GM23338 (cell line): Measurements from ENCODE around the gene ZSWIM5.

Experiments
- CREB1 ChIP-seq: fragments of 250-450 bp; sonication (Bioruptor Pico); IDR thresholded peaks from 2 replicates; pipeline ENCODE4 v1.5.0; 2020; ENCODE audit warnings: low read depth, mild to moderate bottlenecking, moderate library complexity
- EZH2 ChIP-seq: fragments of 200-600 bp; sonication (generic); IDR thresholded peaks from one replicate; pipeline ENCODE4 v1.8.0; 2017; ENCODE audit warnings: antibody characterized with exemption, mild to moderate bottlenecking, low read depth; ENCODE audit not compliant: unreplicated experiment
- EZH2phosphoT487 ChIP-seq: fragments of 200-600 bp; sonication (generic); IDR thresholded peaks from one replicate; pipeline ENCODE4 v1.8.1; 2018; ENCODE audit warnings: antibody characterized with exemption; ENCODE audit not compliant: unreplicated experiment
- JUNB ChIP-seq: IDR thresholded peaks from one replicate; pipeline ENCODE4 v1.6.1; 2016; ENCODE audit warnings: antibody characterized with exemption; ENCODE audit not compliant: unreplicated experiment
- NANOG ChIP-seq: IDR thresholded peaks from 2 replicates; pipeline ENCODE4 v1.6.1; 2016; ENCODE audit warnings: antibody characterized with exemption, borderline replicate concordance
- POLR2AphosphoS5 ChIP-seq: IDR thresholded peaks from 2 replicates; pipeline ENCODE4 v1.6.1; 2016; ENCODE audit warnings: antibody characterized with exemption, low read depth
- STAT1 ChIP-seq: IDR thresholded peaks from one replicate; pipeline ENCODE4 v1.6.1; 2016; ENCODE audit warnings: antibody characterized with exemption; ENCODE audit not compliant: unreplicated experiment
- ZNF114 ChIP-seq: fragments of 250-450 bp; sonication (Bioruptor Pico); IDR thresholded peaks from 2 replicates; pipeline ENCODE4 v1.5.0; 2020; ENCODE audit warnings: mild to moderate bottlenecking, moderate library complexity
- ZNF331 ChIP-seq: fragments of 250-450 bp; sonication (Bioruptor Pico); IDR thresholded peaks from 2 replicates; pipeline ENCODE4 v1.5.0; 2020; ENCODE audit warnings: low read depth, mild to moderate bottlenecking, moderate library complexity
- TF ChIP-seq, protein P1 (sequence below), 2 experiments: fragments of 200-600 bp in 1 of 2; sonication (generic) in 1 of 2; conservative IDR thresholded peaks; 2 replicates each; pipeline versions ENCODE4 v1.5.1 to v1.6.1; 2016 to 2017; ENCODE audit warnings: antibody characterized with exemption in 2 of 2, low read depth in 2 of 2, mild to moderate bottlenecking in 2 of 2, moderate library complexity in 1 of 2
- TF ChIP-seq, protein P2 (sequence below): IDR thresholded peaks from one replicate; pipeline ENCODE4 v1.6.1; 2018; ENCODE audit warnings: antibody characterized with exemption; ENCODE audit not compliant: unreplicated experiment
- TF ChIP-seq, protein P3 (sequence below): IDR thresholded peaks from 2 replicates; pipeline ENCODE4 v1.6.1; 2016; ENCODE audit warnings: antibody characterized with exemption
- TF ChIP-seq, protein P4 (sequence below): fragments of 250-450 bp; sonication (Bioruptor Pico); IDR thresholded peaks from 2 replicates; pipeline ENCODE4 v1.5.0; 2020; ENCODE audit warnings: mild to moderate bottlenecking, moderate library complexity

DNA sequence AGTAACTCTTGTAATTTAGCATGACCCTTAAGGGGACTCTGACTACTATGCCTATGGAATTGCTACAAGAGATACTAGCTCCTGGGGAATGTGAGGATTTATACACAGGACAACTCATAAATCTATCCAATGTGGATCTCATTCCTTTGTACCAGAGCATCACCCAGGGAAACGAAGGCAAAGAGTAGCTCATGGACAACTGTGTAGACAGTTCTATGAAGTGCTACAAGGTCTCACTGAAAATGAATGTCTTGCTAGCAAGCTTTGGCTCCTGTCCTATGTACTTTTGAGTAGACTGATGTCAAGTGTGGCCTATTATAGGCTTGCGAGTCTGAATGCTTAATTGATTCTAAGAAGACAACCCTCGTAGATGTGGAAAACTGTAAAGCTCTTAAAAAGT is 93.7 kb downstream of the ZSWIM5 start:
- TF ChIP-seq, protein P1, sequence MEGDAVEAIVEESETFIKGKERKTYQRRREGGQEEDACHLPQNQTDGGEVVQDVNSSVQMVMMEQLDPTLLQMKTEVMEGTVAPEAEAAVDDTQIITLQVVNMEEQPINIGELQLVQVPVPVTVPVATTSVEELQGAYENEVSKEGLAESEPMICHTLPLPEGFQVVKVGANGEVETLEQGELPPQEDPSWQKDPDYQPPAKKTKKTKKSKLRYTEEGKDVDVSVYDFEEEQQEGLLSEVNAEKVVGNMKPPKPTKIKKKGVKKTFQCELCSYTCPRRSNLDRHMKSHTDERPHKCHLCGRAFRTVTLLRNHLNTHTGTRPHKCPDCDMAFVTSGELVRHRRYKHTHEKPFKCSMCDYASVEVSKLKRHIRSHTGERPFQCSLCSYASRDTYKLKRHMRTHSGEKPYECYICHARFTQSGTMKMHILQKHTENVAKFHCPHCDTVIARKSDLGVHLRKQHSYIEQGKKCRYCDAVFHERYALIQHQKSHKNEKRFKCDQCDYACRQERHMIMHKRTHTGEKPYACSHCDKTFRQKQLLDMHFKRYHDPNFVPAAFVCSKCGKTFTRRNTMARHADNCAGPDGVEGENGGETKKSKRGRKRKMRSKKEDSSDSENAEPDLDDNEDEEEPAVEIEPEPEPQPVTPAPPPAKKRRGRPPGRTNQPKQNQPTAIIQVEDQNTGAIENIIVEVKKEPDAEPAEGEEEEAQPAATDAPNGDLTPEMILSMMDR (conservative IDR thresholded peaks at IDR 0.05; ENCODE audit: low read depth in 2 of 2) = no peak
- TF ChIP-seq, protein P2, sequence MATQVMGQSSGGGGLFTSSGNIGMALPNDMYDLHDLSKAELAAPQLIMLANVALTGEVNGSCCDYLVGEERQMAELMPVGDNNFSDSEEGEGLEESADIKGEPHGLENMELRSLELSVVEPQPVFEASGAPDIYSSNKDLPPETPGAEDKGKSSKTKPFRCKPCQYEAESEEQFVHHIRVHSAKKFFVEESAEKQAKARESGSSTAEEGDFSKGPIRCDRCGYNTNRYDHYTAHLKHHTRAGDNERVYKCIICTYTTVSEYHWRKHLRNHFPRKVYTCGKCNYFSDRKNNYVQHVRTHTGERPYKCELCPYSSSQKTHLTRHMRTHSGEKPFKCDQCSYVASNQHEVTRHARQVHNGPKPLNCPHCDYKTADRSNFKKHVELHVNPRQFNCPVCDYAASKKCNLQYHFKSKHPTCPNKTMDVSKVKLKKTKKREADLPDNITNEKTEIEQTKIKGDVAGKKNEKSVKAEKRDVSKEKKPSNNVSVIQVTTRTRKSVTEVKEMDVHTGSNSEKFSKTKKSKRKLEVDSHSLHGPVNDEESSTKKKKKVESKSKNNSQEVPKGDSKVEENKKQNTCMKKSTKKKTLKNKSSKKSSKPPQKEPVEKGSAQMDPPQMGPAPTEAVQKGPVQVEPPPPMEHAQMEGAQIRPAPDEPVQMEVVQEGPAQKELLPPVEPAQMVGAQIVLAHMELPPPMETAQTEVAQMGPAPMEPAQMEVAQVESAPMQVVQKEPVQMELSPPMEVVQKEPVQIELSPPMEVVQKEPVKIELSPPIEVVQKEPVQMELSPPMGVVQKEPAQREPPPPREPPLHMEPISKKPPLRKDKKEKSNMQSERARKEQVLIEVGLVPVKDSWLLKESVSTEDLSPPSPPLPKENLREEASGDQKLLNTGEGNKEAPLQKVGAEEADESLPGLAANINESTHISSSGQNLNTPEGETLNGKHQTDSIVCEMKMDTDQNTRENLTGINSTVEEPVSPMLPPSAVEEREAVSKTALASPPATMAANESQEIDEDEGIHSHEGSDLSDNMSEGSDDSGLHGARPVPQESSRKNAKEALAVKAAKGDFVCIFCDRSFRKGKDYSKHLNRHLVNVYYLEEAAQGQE = no peak
- TF ChIP-seq CREB1 (CRISPR knock-in tag) (no peak), POLR2AphosphoS5 (no peak), EZH2phosphoT487 (no peak), EZH2 (no peak), NANOG (no peak), JUNB (no peak), ZNF331 (CRISPR knock-in tag) (no peak), ZNF114 (CRISPR knock-in tag) (no peak), STAT1 (no peak)
- TF ChIP-seq, protein P3, sequence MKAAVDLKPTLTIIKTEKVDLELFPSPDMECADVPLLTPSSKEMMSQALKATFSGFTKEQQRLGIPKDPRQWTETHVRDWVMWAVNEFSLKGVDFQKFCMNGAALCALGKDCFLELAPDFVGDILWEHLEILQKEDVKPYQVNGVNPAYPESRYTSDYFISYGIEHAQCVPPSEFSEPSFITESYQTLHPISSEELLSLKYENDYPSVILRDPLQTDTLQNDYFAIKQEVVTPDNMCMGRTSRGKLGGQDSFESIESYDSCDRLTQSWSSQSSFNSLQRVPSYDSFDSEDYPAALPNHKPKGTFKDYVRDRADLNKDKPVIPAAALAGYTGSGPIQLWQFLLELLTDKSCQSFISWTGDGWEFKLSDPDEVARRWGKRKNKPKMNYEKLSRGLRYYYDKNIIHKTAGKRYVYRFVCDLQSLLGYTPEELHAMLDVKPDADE = no peak
- TF ChIP-seq, protein P4, sequence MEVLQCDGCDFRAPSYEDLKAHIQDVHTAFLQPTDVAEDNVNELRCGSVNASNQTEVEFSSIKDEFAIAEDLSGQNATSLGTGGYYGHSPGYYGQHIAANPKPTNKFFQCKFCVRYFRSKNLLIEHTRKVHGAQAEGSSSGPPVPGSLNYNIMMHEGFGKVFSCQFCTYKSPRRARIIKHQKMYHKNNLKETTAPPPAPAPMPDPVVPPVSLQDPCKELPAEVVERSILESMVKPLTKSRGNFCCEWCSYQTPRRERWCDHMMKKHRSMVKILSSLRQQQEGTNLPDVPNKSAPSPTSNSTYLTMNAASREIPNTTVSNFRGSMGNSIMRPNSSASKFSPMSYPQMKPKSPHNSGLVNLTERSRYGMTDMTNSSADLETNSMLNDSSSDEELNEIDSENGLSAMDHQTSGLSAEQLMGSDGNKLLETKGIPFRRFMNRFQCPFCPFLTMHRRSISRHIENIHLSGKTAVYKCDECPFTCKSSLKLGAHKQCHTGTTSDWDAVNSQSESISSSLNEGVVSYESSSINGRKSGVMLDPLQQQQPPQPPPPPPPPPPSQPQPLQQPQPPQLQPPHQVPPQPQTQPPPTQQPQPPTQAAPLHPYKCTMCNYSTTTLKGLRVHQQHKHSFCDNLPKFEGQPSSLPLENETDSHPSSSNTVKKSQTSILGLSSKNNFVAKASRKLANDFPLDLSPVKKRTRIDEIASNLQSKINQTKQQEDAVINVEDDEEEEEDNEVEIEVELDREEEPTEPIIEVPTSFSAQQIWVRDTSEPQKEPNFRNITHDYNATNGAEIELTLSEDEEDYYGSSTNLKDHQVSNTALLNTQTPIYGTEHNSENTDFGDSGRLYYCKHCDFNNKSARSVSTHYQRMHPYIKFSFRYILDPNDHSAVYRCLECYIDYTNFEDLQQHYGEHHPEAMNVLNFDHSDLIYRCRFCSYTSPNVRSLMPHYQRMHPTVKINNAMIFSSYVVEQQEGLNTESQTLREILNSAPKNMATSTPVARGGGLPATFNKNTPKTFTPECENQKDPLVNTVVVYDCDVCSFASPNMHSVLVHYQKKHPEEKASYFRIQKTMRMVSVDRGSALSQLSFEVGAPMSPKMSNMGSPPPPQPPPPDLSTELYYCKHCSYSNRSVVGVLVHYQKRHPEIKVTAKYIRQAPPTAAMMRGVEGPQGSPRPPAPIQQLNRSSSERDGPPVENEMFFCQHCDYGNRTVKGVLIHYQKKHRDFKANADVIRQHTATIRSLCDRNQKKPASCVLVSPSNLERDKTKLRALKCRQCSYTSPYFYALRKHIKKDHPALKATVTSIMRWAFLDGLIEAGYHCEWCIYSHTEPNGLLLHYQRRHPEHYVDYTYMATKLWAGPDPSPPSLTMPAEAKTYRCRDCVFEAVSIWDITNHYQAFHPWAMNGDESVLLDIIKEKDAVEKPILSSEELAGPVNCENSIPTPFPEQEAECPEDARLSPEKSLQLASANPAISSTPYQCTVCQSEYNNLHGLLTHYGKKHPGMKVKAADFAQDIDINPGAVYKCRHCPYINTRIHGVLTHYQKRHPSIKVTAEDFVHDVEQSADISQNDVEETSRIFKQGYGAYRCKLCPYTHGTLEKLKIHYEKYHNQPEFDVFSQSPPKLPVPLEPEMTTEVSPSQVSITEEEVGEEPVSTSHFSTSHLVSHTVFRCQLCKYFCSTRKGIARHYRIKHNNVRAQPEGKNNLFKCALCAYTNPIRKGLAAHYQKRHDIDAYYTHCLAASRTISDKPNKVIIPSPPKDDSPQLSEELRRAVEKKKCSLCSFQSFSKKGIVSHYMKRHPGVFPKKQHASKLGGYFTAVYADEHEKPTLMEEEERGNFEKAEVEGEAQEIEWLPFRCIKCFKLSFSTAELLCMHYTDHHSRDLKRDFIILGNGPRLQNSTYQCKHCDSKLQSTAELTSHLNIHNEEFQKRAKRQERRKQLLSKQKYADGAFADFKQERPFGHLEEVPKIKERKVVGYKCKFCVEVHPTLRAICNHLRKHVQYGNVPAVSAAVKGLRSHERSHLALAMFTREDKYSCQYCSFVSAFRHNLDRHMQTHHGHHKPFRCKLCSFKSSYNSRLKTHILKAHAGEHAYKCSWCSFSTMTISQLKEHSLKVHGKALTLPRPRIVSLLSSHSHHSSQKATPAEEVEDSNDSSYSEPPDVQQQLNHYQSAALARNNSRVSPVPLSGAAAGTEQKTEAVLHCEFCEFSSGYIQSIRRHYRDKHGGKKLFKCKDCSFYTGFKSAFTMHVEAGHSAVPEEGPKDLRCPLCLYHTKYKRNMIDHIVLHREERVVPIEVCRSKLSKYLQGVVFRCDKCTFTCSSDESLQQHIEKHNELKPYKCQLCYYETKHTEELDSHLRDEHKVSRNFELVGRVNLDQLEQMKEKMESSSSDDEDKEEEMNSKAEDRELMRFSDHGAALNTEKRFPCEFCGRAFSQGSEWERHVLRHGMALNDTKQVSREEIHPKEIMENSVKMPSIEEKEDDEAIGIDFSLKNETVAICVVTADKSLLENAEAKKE (CRISPR knock-in tag) = no peak
